ENCODE measurements around the gene PANK1.

Gene PANK1

GRCh38 chr10:89637113-89637512 is 7.9 kb downstream of the PANK1 start:
- DNase-seq (ENCODE audit: insufficient read length, low spot score) (no peak), FAIRE-seq (no peak)
- TF ChIP-seq CTCF (IDR thresholded peaks at IDR 0.05; ENCODE audit: insufficient read depth, missing control alignments): no peak

DNA sequence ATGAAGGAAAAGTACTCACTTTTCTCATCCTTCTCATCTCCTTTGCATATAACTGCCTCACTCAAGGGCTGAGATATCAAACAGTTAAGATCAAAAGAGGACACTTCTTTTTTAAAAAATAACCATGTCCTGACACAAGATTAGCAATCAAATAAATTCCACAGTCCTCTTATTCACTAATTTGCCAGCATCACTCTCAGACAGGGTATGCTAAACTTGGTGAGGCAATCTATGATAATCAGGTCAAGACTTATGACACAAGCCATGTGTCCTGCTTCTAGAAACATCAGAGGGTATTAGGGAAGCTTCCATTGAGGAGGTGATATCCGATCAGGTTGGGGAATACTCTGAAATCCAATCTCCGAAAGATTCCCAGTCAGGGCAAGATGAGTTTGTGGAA is 10.4 kb downstream of the PANK1 start:
- DNase-seq (ENCODE audit: insufficient read length, low spot score): no peak
- TF ChIP-seq CTCF (IDR thresholded peaks at IDR 0.05; ENCODE audit: insufficient read depth, missing control alignments): no peak

GRCh38 chr10:89633484-89633883 is 11.6 kb downstream of the PANK1 start:
- FAIRE-seq: no peak
- no peak for DNase-seq (ENCODE audit: insufficient read length, low spot score)
- TF ChIP-seq CTCF (IDR thresholded peaks at IDR 0.05; ENCODE audit: insufficient read depth, missing control alignments): no peak

More for the DNA sequence above, 10.4 kb downstream of the PANK1 start:
- FAIRE-seq: no peak

DNA sequence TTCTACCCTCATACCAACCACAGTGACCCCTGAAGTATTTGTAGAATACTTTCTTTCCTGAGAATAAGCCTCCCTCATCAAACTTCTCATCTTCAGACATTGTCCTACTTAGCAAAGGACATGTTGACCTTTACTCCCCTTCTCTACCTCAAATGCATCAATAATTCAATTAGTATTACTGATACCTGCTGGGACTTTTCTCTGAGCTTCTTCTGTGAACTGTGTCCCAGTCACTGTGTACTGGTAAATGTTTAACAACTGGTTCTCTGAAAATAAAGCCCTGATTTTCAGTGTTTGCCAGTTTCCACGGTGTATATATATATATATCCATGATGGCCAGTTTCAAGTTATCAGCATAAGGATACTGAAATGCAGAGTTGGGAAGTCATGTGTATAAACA is 12.2 kb downstream of the PANK1 start:
- DNase-seq (ENCODE audit: insufficient read length, low spot score) (no peak), FAIRE-seq (no peak)
- TF ChIP-seq CTCF (IDR thresholded peaks at IDR 0.05; ENCODE audit: insufficient read depth, missing control alignments): no peak

DNA sequence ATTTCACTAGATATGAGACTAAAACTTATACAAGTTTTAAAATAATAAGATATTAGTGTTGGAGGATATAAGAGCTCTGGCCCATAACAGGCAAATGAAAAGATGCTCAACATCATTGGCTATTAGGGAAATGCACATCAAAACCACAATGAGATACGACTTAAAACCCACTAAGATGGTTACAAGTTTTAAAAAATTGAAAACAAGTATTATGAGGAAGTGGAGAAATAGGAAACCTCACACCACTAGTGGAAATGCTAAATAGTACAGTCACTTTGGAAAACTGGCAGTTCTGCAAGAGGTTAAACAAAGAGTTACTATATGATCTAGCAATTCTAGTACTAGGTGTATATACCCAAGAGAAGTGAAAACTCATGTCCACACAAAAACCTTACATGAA is 17.2 kb downstream of the PANK1 start:
- FAIRE-seq: no peak
- TF ChIP-seq CTCF (IDR thresholded peaks at IDR 0.05; ENCODE audit: insufficient read depth, missing control alignments): no peak
- DNase-seq (ENCODE audit: insufficient read length, low spot score): no peak

- DNase-seq (ENCODE audit: insufficient read length, low spot score): no peak
- FAIRE-seq: no peak
Observed at GRCh38 chr10:89625041-89625765, 19.8 kb downstream of the PANK1 start.

More at GRCh38 chr10:89625041-89625765, 19.8 kb downstream of the PANK1 start:
- TF ChIP-seq CTCF (IDR thresholded peaks at IDR 0.05; ENCODE audit: insufficient read depth, missing control alignments): no peak

Measured in D721Med (cell line).